Stimulated activated CD8-positive, alpha-beta memory T cell treated with anti-CD3 and anti-CD28 coated beads, Interleukin-7, amount 100 ng/mL, for 1 hour (primary cell): ENCODE results near the gene TRIM38.
A peak's percentile ranks its signal among the peaks of the same experiment; 100 is the strongest.

ENCODE experiments used
- DNase-seq, 2 donors: peaks; one replicate each; pipeline ENCODE4 v3.0.0-alpha.2; 2020; ENCODE audit warnings: low read depth in 2 of 2

Gene TRIM38

DNA sequence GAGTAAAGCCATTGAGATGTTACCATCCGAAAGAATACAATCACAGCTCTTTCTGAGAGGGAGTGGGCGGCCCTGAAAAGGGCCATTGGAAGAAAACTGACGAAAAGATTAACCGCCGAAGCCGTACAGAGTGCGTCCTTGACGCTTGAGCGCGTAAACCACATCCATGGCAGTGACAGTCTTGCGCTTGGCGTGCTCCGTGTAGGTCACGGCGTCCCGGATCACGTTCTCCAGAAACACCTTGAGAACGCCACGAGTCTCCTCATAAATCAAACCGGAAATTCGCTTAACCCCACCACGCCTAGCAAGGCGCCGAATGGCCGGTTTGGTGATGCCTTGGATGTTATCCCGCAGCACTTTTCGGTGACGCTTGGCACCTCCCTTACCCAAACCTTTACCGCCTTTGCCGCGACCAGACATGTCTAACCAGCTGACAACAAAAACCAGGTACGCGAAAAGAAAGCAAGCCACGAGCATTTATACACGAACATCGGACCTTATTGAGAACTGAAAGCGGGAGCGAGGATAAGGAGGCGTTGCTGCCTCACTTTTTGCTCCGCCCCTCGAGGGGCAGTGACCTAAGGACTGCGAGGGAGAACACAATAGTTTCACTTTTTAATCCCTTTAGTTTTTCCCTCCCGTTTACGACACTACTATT lies 64.4 kb downstream of the TRIM38 start:
- DNase-seq = peak in 1 of 2 donors; percentile 77

DNA sequence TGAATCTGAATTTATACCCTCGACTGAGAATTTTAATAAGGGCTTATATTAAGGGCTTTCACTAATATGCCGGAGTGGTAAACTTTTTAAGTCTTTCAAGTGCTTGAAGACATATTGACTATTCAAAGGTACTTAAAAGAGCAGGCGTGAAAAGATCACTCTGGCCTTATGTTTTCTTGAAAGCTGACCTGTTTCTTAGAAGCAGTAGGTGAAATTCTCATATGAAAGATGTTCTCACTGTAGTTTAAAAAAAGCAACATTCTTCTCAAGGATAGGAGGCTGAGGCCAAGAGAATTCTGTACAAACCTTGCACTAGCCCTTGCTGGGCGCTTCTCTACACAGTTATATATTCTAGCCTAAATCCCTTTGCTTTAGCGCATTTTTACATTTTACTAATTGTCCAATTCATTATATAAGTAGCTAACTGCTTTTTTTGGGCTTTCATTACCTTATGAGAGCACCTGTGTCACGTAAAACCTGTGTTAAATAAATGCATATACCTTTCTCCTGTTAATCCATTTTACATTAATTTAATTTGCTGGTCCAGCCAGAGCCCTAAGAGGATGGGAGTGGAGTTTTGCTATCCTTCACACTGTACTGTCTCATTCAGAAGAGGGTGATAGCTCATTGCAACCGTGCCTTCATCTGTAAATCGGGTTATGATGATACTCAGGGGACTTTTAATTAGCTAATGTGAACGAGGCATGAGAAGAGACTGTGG lies 65.0 kb downstream of the TRIM38 start:
- DNase-seq = no peak

DNA sequence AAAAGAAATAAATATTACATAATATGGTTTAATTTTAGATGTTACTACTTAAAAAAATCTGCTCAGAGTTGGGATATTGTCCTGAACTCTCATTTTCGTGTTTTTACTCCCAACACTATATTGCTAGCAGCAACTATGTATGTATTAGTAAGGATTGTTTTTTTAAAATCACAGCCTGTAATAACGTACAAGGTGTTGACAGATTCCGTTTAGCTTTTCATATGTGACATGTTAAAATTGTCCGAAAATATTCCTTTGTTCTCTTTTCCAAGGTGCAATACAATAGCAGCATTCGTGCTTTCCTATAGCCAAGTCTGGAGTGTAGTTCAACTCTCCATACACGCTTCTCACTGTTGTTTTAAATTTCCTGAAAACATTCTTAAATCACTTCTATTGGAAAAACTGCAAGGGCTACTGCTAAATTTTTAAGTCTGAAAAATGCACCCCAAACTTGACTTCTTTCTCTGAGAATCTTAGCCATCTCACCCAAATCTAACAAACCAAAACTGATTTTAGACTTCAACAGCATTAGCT lies 65.7 kb downstream of the TRIM38 start:
- no peak for DNase-seq

DNA sequence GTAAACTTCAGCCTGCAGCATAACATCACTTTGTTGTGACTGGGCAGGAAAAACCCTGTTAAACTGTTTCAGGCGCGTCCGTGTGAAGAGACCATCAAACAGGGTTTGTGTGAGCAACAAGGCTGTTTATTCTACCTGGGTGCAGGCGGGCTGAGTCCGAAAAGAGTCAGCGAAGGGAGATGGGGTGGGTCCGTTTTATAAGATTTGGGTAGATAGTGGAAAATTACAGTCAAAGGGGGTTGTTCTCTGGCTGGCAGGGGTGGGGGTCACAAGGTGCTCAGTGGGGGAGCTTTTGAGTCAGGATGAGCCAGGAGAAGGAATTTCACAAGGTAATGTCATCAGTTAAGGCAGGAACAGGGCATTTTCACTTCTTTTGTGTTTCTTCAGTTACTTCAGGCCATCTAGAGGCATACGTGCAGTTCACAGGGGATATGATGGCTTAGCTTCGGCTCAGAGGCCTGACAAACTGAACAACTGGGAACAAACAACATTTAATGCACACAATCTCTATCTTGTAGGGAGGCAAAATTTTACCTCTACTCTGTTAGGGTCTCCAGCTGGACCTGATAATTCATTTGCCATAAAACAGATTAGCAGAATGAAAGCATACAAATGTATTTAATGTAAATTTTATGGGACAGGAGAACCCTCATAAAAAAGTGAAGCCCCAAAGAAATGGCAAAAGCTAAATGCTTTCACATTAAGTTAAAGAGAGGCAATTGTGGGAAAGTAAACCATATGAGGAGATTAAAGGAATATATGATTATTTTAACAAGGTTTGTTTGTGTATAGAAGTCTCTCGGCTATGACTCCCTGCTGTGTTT lies 66.4 kb downstream of the TRIM38 start:
- no peak for DNase-seq

DNA sequence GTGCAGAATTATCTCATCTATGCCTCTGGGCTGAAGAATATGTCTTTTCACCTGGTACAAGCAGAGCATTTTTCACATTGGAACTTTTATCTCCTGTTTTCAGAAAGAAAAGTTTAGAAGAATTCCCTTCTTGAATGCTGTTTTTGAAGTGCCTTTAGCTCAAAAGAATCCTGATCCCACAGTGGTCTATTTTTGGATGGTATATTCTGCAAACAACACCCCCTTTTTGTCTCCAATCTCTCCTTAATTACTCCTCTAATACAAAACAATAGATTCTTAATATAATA lies 66.9 kb downstream of the TRIM38 start:
- no peak for DNase-seq

DNA sequence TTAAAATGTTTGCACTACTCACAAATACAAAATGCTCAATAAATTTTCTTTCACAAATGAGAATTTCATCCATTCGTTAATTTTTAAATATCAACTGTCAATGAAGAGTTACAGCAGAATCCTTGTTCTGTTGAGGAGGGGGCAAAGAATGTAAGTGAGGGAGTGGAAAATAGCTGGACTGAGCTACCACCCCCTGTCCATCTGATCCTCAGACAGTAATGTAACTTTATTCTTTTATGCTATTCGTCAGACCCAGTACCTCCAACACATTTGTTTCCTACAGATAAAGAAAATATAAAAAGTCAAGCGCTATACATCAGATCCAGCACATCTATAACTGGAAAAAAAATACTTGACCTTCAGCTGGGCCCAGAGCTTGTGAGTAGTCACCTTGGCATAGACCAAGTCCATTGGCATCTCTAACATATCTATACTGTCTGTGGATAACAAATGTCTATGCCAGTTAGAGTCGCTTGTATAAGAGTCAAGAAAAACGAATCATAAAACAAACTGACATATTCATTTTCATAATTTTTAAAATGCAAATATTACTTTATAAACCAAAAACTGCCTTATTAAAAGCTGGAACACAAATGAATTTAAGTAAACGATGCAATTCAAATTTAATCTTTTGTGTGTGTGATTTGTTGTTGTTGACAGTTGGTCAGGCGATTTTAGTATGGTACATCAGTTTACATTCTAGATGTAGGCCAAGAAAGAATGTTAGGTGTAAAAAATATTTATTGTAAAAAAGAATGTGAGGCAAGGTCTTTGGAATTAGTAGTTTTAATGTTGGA lies 67.5 kb downstream of the TRIM38 start:
- DNase-seq = no peak

DNA sequence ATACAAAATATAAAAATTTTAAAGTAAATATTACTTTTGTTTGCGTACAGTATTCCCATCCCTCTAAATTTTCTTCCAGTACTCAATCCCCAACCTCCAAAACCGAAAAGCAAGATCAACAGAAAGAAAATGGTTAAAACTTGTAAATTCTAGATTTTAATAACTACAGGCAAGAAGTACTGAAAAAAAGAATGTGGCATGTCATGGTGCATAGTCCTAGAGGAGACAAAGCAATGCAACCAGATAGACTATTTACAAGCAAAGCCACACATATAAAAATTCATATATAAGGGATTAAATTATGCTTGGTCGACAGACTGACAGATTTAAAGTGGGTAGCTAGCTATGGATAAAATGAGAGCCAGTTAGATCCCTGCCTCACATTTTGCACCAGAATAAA lies 68.1 kb downstream of the TRIM38 start:
- no peak for DNase-seq

DNA sequence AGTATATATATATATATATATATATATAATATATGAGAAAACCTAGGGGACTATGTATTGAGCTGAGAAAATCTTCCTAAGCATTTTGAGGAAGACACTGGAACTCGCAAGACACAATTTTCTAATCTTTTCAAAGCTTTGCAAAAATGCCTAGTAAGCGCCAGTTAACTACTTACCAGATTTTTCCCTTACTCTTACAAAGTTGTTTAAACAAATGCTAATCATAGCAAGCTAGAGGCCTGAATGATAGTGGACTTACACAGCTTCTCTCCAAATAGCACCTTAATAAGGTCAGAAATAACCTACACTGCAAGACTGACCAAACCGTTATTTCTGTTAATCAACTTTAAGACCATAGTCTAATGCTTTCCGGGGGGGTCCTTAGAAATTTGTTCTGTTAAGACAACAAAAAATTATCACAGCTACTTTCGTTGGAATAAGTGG lies 68.6 kb downstream of the TRIM38 start:
- no peak for DNase-seq

DNA sequence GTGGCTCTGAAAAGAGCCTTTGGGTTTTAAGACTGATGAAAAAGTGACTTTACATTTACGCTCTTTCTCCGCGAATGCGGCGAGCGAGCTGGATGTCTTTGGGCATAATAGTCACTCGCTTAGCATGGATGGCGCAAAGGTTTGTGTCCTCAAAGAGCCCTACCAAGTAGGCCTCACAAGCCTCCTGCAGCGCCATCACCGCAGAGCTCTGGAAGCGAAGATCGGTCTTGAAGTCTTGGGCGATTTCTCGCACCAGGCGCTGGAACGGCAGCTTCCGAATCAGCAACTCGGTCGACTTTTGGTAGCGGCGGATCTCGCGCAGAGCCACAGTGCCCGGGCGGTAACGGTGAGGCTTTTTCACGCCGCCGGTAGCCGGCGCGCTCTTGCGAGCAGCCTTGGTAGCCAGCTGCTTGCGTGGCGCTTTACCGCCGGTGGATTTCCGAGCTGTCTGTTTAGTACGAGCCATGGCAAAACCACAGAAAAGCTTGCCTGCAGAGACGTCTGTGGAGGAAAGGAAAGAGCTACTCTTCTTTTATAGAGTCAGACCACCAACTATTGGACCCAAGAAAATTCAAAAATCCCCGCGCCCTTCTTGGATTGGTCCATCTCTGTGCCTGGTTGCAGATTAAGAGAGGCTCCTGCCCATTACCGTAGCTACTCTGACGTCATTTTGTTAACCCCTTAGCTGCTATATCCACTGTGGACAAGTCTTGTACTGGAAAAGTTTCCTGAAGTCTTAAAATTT lies 69.2 kb downstream of the TRIM38 start:
- DNase-seq = peak in 1 of 2 donors; percentile 73

DNA sequence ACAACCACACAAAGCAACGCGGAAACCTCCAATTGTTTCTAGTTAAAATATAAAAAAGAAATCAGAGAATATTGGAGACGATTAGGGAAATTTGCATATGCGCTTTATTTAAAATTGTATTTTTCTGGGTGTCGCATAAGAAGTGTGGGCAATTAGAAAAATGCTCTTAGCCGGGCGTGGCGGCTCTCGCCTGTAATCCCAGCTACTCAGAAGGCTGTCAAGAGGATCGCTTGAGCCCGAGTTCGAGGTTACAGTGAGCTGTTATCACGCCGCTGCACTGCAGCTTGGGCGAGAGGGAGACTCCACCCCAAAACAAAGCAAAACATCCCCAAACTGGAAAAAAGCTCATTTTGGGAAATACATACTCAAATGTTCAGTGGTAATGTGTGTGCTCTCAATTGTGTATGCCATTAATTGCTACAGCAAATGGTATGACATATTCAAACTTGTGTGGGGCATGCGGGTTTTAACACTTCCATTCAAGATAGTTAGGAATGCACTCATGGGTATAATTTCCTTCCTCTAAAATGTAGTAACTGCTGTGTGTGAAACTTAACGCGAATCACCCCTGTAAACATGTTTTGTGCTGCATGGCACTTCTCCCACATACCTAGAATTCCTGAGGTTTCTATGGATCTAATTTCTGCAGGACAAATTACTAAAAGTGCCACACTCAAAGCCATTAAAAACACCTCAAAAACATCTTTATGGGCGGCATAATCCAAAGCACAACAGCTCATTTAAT lies 69.9 kb downstream of the TRIM38 start:
- DNase-seq = no peak

DNA sequence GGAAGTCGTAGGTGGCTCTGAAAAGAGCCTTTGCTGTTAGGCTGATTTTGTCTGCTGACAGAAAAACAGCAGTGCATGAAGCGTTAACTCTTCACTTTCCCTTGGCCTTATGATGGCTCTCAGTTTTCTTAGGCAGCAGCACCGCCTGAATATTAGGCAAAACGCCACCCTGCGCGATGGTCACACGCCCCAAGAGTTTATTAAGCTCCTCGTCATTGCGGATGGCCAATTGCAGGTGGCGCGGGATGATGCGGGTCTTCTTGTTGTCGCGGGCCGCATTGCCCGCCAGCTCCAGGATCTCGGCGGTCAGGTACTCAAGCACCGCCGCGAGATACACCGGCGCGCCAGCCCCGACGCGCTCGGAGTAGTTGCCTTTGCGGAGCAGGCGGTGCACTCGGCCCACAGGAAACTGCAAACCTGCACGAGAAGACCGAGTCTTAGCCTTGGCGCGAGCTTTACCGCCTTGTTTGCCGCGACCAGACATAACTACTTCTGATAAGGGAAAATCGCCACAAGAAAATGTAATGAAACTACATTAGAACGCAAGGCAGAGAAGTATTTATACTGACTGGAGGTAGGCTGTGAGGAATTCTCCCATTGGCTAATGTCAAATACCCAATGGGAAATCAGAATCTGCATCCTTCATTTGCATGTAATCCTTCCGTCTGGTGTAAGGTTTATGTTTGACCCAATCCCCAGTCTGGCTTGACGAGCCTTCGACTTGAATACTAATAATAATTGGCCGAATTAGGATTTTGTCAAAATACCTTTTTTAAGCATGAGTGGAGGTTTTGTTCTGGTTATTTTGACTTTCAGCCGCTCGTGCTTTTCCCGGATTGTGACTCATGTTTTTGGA lies 70.7 kb downstream of the TRIM38 start:
- no peak for DNase-seq

DNA sequence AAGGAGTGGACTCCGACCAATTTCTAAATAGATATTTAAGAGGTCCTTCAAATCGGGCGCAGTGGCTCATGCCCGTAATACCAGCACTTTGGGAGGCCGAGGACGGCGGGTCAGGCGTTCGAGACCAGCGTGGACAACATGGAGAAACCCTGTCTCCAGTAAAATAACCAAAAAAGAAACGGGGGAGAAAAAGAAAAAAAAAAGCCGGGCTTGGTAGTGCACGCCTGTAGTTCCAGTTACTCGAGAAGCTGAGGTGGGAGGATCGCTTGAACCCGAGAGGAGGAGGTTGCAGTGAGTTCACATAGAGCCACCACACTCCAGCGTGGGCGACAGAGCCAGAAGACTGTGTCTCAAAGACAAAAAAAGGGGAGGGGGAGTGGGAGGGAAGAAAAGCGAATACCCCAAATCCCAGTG lies 71.3 kb downstream of the TRIM38 start:
- DNase-seq = no peak

DNA sequence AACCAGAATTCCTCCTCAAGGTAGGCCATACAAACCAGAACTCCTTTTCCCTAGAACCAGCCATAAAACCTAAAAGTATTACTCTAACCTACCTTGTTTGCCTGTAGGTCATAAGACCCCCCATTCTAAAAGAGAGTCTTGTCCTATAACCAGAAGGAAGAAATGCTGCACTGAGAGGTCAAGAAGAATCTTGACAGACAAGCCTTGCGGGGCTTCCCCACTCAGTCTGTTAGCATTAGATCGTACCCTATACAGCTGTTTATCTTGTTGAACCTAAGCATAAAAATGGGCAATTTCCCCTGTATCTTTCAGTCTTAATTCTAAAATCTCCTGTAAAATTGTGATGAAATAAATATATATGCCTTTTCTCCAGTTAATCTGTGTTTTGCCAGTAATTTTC lies 72.3 kb downstream of the TRIM38 start:
- DNase-seq = no peak
